ENCODE data around the gene CHRM5.

- TF ChIP-seq CTCF (IDR thresholded peaks at IDR 0.05; ENCODE audit: extremely low read depth in 1 of 2, insufficient read depth in 1 of 2, low read depth in 1 of 2, low read length in 2 of 2) (no peak), GATA2 (IDR thresholded peaks at IDR 0.05; ENCODE audit: insufficient read depth, insufficient read length, low read depth, low read length) (no peak), MAX (IDR thresholded peaks at IDR 0.05; ENCODE audit: insufficient read depth, insufficient read length) (no peak), POLR2A (IDR thresholded peaks at IDR 0.05; ENCODE audit: low read depth, low read length) (no peak), POLR2AphosphoS5 (IDR thresholded peaks at IDR 0.05; ENCODE audit: insufficient read depth, low read depth, low read length) (no peak), EZH2 (IDR thresholded peaks at IDR 0.05; ENCODE audit: borderline replicate concordance, low read depth, low read length, severe bottlenecking) (no peak), FOS (IDR thresholded peaks at IDR 0.05; ENCODE audit: borderline replicate concordance, insufficient read depth, low read length) (no peak), JUN (IDR thresholded peaks at IDR 0.05; ENCODE audit: borderline replicate concordance, insufficient read depth, insufficient read length, low read depth) (no peak), MYC (IDR thresholded peaks at IDR 0.05; ENCODE audit: low read depth, low read length) (no peak)
Measured at GRCh38 chr15:34056911-34057310, 88.6 kb downstream of the CHRM5 start.

Data from endothelial cell of umbilical vein (primary cell).